ENCODE measurements around the gene LCN15.
A peak's percentile ranks its signal among the peaks of the same experiment; 100 is the strongest.

The LCN15 gene

GRCh38 chr9:136733611-136734010 lies 30.7 kb downstream of the LCN15 start:
- Histone ChIP-seq H3K23ac (ENCODE audit: low read length in 2 of 2) (no peak overlapping the region), H2BK15ac (ENCODE audit: low read depth, poor library complexity, severe bottlenecking) (no peak overlapping the region), H2BK120ac (ENCODE audit: low read depth, low read length) (no peak overlapping the region), H4K91ac (ENCODE audit: low read length) (no peak overlapping the region), H3K4me2 (ENCODE audit: low read length, poor library complexity, severe bottlenecking) (no peak overlapping the region), H3K4me1 (ENCODE audit: control insufficient read depth, insufficient read depth, low read depth, low read length) (peaks cover 7% of the 10 kb centered on the region), H2BK12ac (ENCODE audit: low read length in 2 of 2) (no peak overlapping the region), H3K36me3 (ENCODE audit: control insufficient read depth in 1 of 2, insufficient read depth in 2 of 2, low read depth in 1 of 2, low read length in 2 of 2) (peaks cover 0 to 3% of the 10 kb centered on the region in 2 experiments), H3K4me3 (ENCODE audit: insufficient read depth in 1 of 2, low read depth in 1 of 2, low read length in 2 of 2) (no peak overlapping the region), H3K79me1 (replicated peaks; ENCODE audit: low read length, poor library complexity, severe bottlenecking) (peaks cover 8% of the 10 kb centered on the region), H3K9ac (ENCODE audit: low read length) (no peak overlapping the region), H3K4ac (ENCODE audit: low read depth in 1 of 2, low read length in 2 of 2) (no peak overlapping the region), H3K9me3 (ENCODE audit: control insufficient read depth, low read length) (no peaks in the 10 kb centered on the region), H2BK5ac (ENCODE audit: low read depth, low read length, poor library complexity, severe bottlenecking) (no peak overlapping the region), H2AK5ac (ENCODE audit: low read length, severe bottlenecking) (no peak overlapping the region), H3K18ac (ENCODE audit: low read depth in 1 of 2, low read length in 2 of 2) (no peak overlapping the region), H4K8ac (ENCODE audit: low read length) (no peak overlapping the region), H3K27ac (ENCODE audit: low read length, poor library complexity, severe bottlenecking) (no peak overlapping the region), H3K27me3 (ENCODE audit: control insufficient read depth in 1 of 2, insufficient read depth in 1 of 2, low read length in 2 of 2) (peaks cover 11 to 14% of the 10 kb centered on the region in 2 experiments), H3K14ac (ENCODE audit: low read length in 2 of 2) (no peak overlapping the region), H2AFZ (ENCODE audit: low read depth, low read length) (no peak overlapping the region)
- no peak for DNase-seq
- WGBS = 90% methylated on average over 12 of the region's 12 CpGs

DNA sequence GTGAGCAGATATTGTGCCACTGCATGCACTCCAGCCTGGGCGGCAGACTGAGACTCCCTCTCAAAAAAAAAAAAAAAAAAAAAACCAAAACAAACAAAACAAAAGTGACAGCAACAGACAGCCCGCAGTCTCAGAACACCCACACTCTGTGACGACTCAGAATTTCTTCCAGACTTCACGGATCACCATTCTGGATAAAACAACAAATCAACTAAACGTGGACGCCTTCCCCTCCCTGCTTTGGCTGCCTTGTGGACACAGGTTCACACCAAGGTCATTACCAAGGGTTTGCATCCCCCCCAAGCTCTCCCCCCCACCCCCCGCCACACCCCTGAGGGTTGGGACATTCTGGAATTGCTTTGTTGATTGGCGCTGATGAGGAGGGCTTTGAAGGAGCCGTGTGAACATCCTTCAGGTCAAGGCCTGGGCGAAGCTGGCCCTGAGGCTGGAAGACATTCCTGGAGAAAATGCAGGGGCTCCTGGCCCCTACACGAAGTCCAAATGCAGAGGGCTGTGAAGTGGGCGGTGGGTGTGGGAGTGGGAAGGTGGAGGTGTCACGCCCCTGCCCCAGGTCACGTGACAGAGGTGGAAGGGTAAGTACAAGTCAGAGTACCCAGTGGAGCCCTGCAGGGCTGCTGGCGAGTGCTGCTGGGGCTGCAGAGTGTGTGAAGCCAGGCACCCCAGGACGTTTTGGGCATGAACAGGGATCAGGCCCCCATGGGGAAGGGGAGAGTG lies 31.7 kb downstream of the LCN15 start:
- H2AFZ ChIP-seq (ENCODE audit: low read depth, low read length) = no peak overlapping the region
- no peak overlapping the region for H3K14ac ChIP-seq (ENCODE audit: low read length in 2 of 2)
- H3K27me3 ChIP-seq (ENCODE audit: control insufficient read depth in 1 of 2, insufficient read depth in 1 of 2, low read length in 2 of 2) = peaks cover 4 to 6% of the 10 kb centered on the region in 2 experiments
- H3K9me3 ChIP-seq (ENCODE audit: control insufficient read depth, low read length) = no peaks in the 10 kb centered on the region
- DNase-seq = no peak
- H3K4ac ChIP-seq (ENCODE audit: low read depth in 1 of 2, low read length in 2 of 2) = no peak overlapping the region
- H3K4me2 ChIP-seq (ENCODE audit: low read length, poor library complexity, severe bottlenecking) = no peak overlapping the region
- H2AK5ac ChIP-seq (ENCODE audit: low read length, severe bottlenecking) = no peak overlapping the region
- no peak overlapping the region for H4K8ac ChIP-seq (ENCODE audit: low read length)
- H3K18ac ChIP-seq (ENCODE audit: low read depth in 1 of 2, low read length in 2 of 2) = no peak overlapping the region
- H3K23ac ChIP-seq (ENCODE audit: low read length in 2 of 2) = no peak overlapping the region
- no peak overlapping the region for H4K91ac ChIP-seq (ENCODE audit: low read length)
- peaks cover 11% of the 10 kb centered on the region for H3K4me1 ChIP-seq (ENCODE audit: control insufficient read depth, insufficient read depth, low read depth, low read length)
- H2BK15ac ChIP-seq (ENCODE audit: low read depth, poor library complexity, severe bottlenecking) = no peak overlapping the region
- WGBS = 78% methylated on average over 16 of the region's 16 CpGs
- H2BK120ac ChIP-seq (ENCODE audit: low read depth, low read length) = no peak overlapping the region
- peaks cover 0 to 3% of the 10 kb centered on the region in 2 experiments for H3K36me3 ChIP-seq (ENCODE audit: control insufficient read depth in 1 of 2, insufficient read depth in 2 of 2, low read depth in 1 of 2, low read length in 2 of 2)
- peaks cover 11% of the 10 kb centered on the region for H3K79me1 ChIP-seq (replicated peaks; ENCODE audit: low read length, poor library complexity, severe bottlenecking)
- H3K4me3 ChIP-seq (ENCODE audit: insufficient read depth in 1 of 2, low read depth in 1 of 2, low read length in 2 of 2) = no peak overlapping the region
- H2BK12ac ChIP-seq (ENCODE audit: low read length in 2 of 2) = no peak overlapping the region
- no peak overlapping the region for H3K9ac ChIP-seq (ENCODE audit: low read length)
- no peak overlapping the region for H2BK5ac ChIP-seq (ENCODE audit: low read depth, low read length, poor library complexity, severe bottlenecking)
- no peak overlapping the region for H3K27ac ChIP-seq (ENCODE audit: low read length, poor library complexity, severe bottlenecking)

- Histone ChIP-seq H3K4me3 (ENCODE audit: insufficient read depth in 1 of 2, low read depth in 1 of 2, low read length in 2 of 2) (peak overlapping the region in 1 of 2 experiments; percentile 99), H2AK5ac (ENCODE audit: low read length, severe bottlenecking) (no peak overlapping the region), H3K27me3 (ENCODE audit: control insufficient read depth in 1 of 2, insufficient read depth in 1 of 2, low read length in 2 of 2) (no peaks in the 10 kb centered on the region), H3K4ac (ENCODE audit: low read depth in 1 of 2, low read length in 2 of 2) (no peak overlapping the region), H2BK12ac (ENCODE audit: low read length in 2 of 2) (no peak overlapping the region), H4K8ac (ENCODE audit: low read length) (no peak overlapping the region), H2BK5ac (ENCODE audit: low read depth, low read length, poor library complexity, severe bottlenecking) (no peak overlapping the region), H3K23ac (ENCODE audit: low read length in 2 of 2) (no peak overlapping the region), H3K9ac (ENCODE audit: low read length) (no peak overlapping the region), H3K4me1 (ENCODE audit: control insufficient read depth, insufficient read depth, low read depth, low read length) (peaks cover 28% of the 10 kb centered on the region), H2AFZ (ENCODE audit: low read depth, low read length) (no peak overlapping the region), H2BK120ac (ENCODE audit: low read depth, low read length) (no peak overlapping the region), H3K14ac (ENCODE audit: low read length in 2 of 2) (no peak overlapping the region), H2BK15ac (ENCODE audit: low read depth, poor library complexity, severe bottlenecking) (no peak overlapping the region), H3K36me3 (ENCODE audit: control insufficient read depth in 1 of 2, insufficient read depth in 2 of 2, low read depth in 1 of 2, low read length in 2 of 2) (peaks cover 17 to 23% of the 10 kb centered on the region in 2 experiments), H3K79me1 (replicated peaks; ENCODE audit: low read length, poor library complexity, severe bottlenecking) (peaks cover 11% of the 10 kb centered on the region), H3K27ac (ENCODE audit: low read length, poor library complexity, severe bottlenecking) (no peak overlapping the region), H4K91ac (ENCODE audit: low read length) (no peak overlapping the region), H3K9me3 (ENCODE audit: control insufficient read depth, low read length) (no peaks in the 10 kb centered on the region), H3K4me2 (ENCODE audit: low read length, poor library complexity, severe bottlenecking) (no peak overlapping the region), H3K18ac (ENCODE audit: low read depth in 1 of 2, low read length in 2 of 2) (no peak overlapping the region)
- DNase-seq = no peak
- WGBS = 98% methylated on average over 8 of the region's 8 CpGs
These were observed 34.4 kb downstream of the LCN15 start for GRCh38 chr9:136729926-136730325.

- WGBS = 75% methylated on average over 7 of the region's 7 CpGs
- Histone ChIP-seq H3K9ac (ENCODE audit: low read length) (peak overlapping the region; percentile 86), H3K4me2 (ENCODE audit: low read length, poor library complexity, severe bottlenecking) (peak overlapping the region; percentile 95), H3K27ac (ENCODE audit: low read length, poor library complexity, severe bottlenecking) (no peak overlapping the region), H3K79me1 (replicated peaks; ENCODE audit: low read length, poor library complexity, severe bottlenecking) (peaks cover 11% of the 10 kb centered on the region), H3K23ac (ENCODE audit: low read length in 2 of 2) (peak overlapping the region in 1 of 2 experiments; percentile 29), H3K4ac (ENCODE audit: low read depth in 1 of 2, low read length in 2 of 2) (peak overlapping the region in 1 of 2 experiments; percentile 19), H2BK15ac (ENCODE audit: low read depth, poor library complexity, severe bottlenecking) (no peak overlapping the region), H2AK5ac (ENCODE audit: low read length, severe bottlenecking) (no peak overlapping the region), H2BK120ac (ENCODE audit: low read depth, low read length) (no peak overlapping the region), H2BK5ac (ENCODE audit: low read depth, low read length, poor library complexity, severe bottlenecking) (no peak overlapping the region), H2BK12ac (ENCODE audit: low read length in 2 of 2) (no peak overlapping the region), H3K9me3 (ENCODE audit: control insufficient read depth, low read length) (no peaks in the 10 kb centered on the region), H4K91ac (ENCODE audit: low read length) (peak overlapping the region; percentile 69), H3K36me3 (ENCODE audit: control insufficient read depth in 1 of 2, insufficient read depth in 2 of 2, low read depth in 1 of 2, low read length in 2 of 2) (peaks cover 25 to 29% of the 10 kb centered on the region in 2 experiments), H2AFZ (ENCODE audit: low read depth, low read length) (peak overlapping the region; percentile 80), H3K18ac (ENCODE audit: low read depth in 1 of 2, low read length in 2 of 2) (peak overlapping the region in 1 of 2 experiments; percentile 6), H3K27me3 (ENCODE audit: control insufficient read depth in 1 of 2, insufficient read depth in 1 of 2, low read length in 2 of 2) (no peaks in the 10 kb centered on the region), H3K4me3 (ENCODE audit: insufficient read depth in 1 of 2, low read depth in 1 of 2, low read length in 2 of 2) (peak overlapping the region in 1 of 2 experiments; percentile 99), H4K8ac (ENCODE audit: low read length) (peak overlapping the region; percentile 14), H3K4me1 (ENCODE audit: control insufficient read depth, insufficient read depth, low read depth, low read length) (peaks cover 29% of the 10 kb centered on the region), H3K14ac (ENCODE audit: low read length in 2 of 2) (peak overlapping the region in 1 of 2 experiments; percentile 6)
- DNase-seq = no peak
These were observed 35.2 kb downstream of the LCN15 start for GRCh38 chr9:136729144-136729543.

Data from mesenchymal stem cell (in vitro differentiated cells and primary cell).